Endothelial cell of umbilical vein (primary cell): ENCODE measurements around the gene CFAP20. TPM values are rescaled to one million over a fixed set of nuclear protein-coding genes. Genes with fewer than 3 reads are reported as not detected.

ENCODE experiments used
- BruUV-seq: library from RNA; stranded (reverse); fragments of 400-500 nt; replicated peaks from 2 replicates; lab custom pipeline; 2021; lab: Mats Ljungman, UMichigan
- CTCF ChIA-PET: fragments of 300-600, 350-600 bp; sonication (Branson Sonifier 250); formaldehyde crosslinking; loops from one replicate; lab custom pipeline; 2021; ENCODE audit warnings: antibody characterized with exemption, inconsistent platforms; lab: Charles Lee
- POLR2A ChIA-PET: fragments of 300-600, 350-600 bp; sonication (Branson Sonifier 250); formaldehyde crosslinking; loops from one replicate; lab custom pipeline; 2021; ENCODE audit warnings: antibody characterized with exemption, inconsistent platforms; lab: Charles Lee
- DNase-seq: peaks from one replicate; pipeline ENCODE4 v3.0.0-alpha.2; 2011; ENCODE audit warnings: low read depth, low spot score
- FAIRE-seq: peaks from 2 replicates; lab custom pipeline; 2011; peaks lifted over from hg19 to GRCh38; lab: Jason Lieb, UNC
- H2AFZ ChIP-seq: 2 replicates; pipeline ENCODE4 v1.6.0; 2012; ENCODE audit warnings: low read depth, low read length, control low read depth, inconsistent platforms
- H3K27ac ChIP-seq: 2 replicates; pipeline ENCODE4 v1.5.1; 2011; ENCODE audit warnings: low read depth, mild to moderate bottlenecking, control low read depth, low read length, moderate library complexity; ENCODE audit not compliant: insufficient read depth
- H3K27me3 ChIP-seq, 2 experiments: 2 replicates each; pipeline versions ENCODE4 v1.6.0 to v1.6.1; 2011; ENCODE audit warnings: low read length in 2 of 2, mixed read lengths in 1 of 2; ENCODE audit not compliant: control insufficient read depth in 2 of 2, insufficient read depth in 2 of 2
- H3K36me3 ChIP-seq, 2 experiments: 2 replicates in 1 of 2; 3 replicates in 1 of 2; pipeline ENCODE4 v1.5.1; 2011; ENCODE audit warnings: low read length in 2 of 2, mild to moderate bottlenecking in 1 of 2, moderate library complexity in 1 of 2; ENCODE audit not compliant: control insufficient read depth in 2 of 2, insufficient read depth in 2 of 2; ENCODE audit errors: extremely low read depth in 1 of 2
- H3K4me1 ChIP-seq: 3 replicates; pipeline ENCODE4 v1.5.1; 2011; ENCODE audit warnings: mild to moderate bottlenecking, low read length; ENCODE audit not compliant: control insufficient read depth, insufficient read depth; ENCODE audit errors: extremely low read depth
- H3K4me2 ChIP-seq: 2 replicates; pipeline ENCODE4 v1.6.1; 2011; ENCODE audit warnings: low read length, control low read depth, mixed read lengths; ENCODE audit not compliant: insufficient read depth
- H3K4me3 ChIP-seq, 3 experiments: fragments of 200-600 bp in 1 of 3; sonication (generic), shearing (Covaris generic) in 1 of 3; replicated peaks in 1 of 3; 2 replicates each; pipeline ENCODE4 v1.5.1; 2011 to 2016; ENCODE audit warnings: control low read depth in 3 of 3, low read length in 3 of 3, mild to moderate bottlenecking in 2 of 3, inconsistent platforms in 1 of 3, low read depth in 1 of 3, moderate library complexity in 1 of 3; ENCODE audit not compliant: insufficient read depth in 1 of 3
- H3K79me2 ChIP-seq: 2 replicates; pipeline ENCODE4 v1.6.0; 2012; ENCODE audit warnings: low read length, inconsistent platforms; ENCODE audit not compliant: control insufficient read depth, insufficient read depth
- H3K9ac ChIP-seq: replicated peaks from 2 replicates; pipeline ENCODE3; 2011; ENCODE audit warnings: low read length, control low read depth; ENCODE audit not compliant: insufficient read depth; ENCODE audit errors: extremely low read depth
- H3K9me1 ChIP-seq: replicated peaks from 3 replicates; pipeline ENCODE4 v1.6.0; 2011; ENCODE audit warnings: mild to moderate bottlenecking, low read length; ENCODE audit not compliant: control insufficient read depth, insufficient read depth; ENCODE audit errors: extremely low read depth
- H3K9me3 ChIP-seq: replicated peaks from 2 replicates; pipeline ENCODE4 v1.5.1; 2012; ENCODE audit warnings: low read length, inconsistent platforms; ENCODE audit not compliant: control insufficient read depth, insufficient read depth
- H4K20me1 ChIP-seq: replicated peaks from 2 replicates; pipeline ENCODE3; 2011; ENCODE audit warnings: mild to moderate bottlenecking, low read length; ENCODE audit not compliant: control insufficient read depth, insufficient read depth; ENCODE audit errors: extremely low read depth
- EZH2 ChIP-seq: IDR thresholded peaks from 2 replicates; pipeline ENCODE4 v1.6.1; 2012; ENCODE audit warnings: borderline replicate concordance, low read depth, mild to moderate bottlenecking, moderate library complexity, low read length, inconsistent platforms; ENCODE audit not compliant: severe bottlenecking
- FOS ChIP-seq: IDR thresholded peaks from 2 replicates; pipeline ENCODE4 v1.6.1; 2011; ENCODE audit warnings: mild to moderate bottlenecking, low read length, moderate library complexity, borderline replicate concordance; ENCODE audit not compliant: insufficient read depth
- GATA2 ChIP-seq: IDR thresholded peaks from 2 replicates; pipeline ENCODE4 v1.7.0; 2011; ENCODE audit warnings: low read depth, mild to moderate bottlenecking, moderate library complexity, mixed read lengths, low read length; ENCODE audit not compliant: insufficient read length, insufficient read depth
- JUN ChIP-seq: IDR thresholded peaks from 2 replicates; pipeline ENCODE4 v1.6.1; 2011; ENCODE audit warnings: borderline replicate concordance, low read depth; ENCODE audit not compliant: insufficient read length, insufficient read depth
- MAX ChIP-seq: IDR thresholded peaks from 2 replicates; pipeline ENCODE4 v1.6.1; 2011; ENCODE audit not compliant: insufficient read depth, insufficient read length
- MYC ChIP-seq: IDR thresholded peaks from one replicate; pipeline ENCODE4 v1.6.1; 2011; ENCODE audit warnings: mild to moderate bottlenecking, low read depth, low read length
- POLR2A ChIP-seq: IDR thresholded peaks from 2 replicates; pipeline ENCODE4 v1.6.1; 2012; ENCODE audit warnings: low read depth, mild to moderate bottlenecking, control low read depth, low read length
- dilution Hi-C: fragments of 300-500 bp; cut with MboI; formaldehyde crosslinking; loops from one replicate; pipeline ENCODE4 v1.15.0; 2019; ENCODE audit warnings: low sequenced_read_pairs; ENCODE audit not compliant: extremely low pct_ligation_motif_present
- intact Hi-C: fragments of 100-400 bp; cut with micrococcal nuclease; formaldehyde crosslinking; loops from one replicate; pipeline ENCODE4 v1.10.0; 2022
- polyA plus RNA-seq, 4 experiments: library from polyadenylated mRNA; depleted of rRNA in 3 of 4; stranded (reverse) in 3 of 4; unstranded in 1 of 4; fragments of >200 nt; gene quantifications; 2 replicates each; pipeline versions ENCODE4 v1.2.1 to v1.2.3, GENCODE V29; 2011 to 2012; ENCODE audit warnings: missing spikeins in 1 of 4
- total RNA-seq: library from RNA; stranded (reverse); gene quantifications from 2 replicates; pipeline ENCODE4 v1.2.3, GENCODE V29; 2021
- TF ChIP-seq, protein P1 (sequence below), 2 donors: IDR thresholded peaks; 1 replicate in 1 of 2; 2 replicates in 1 of 2; pipeline ENCODE4 v1.5.1; 2011; ENCODE audit warnings: low read length in 2 of 2, mild to moderate bottlenecking in 2 of 2, moderate library complexity in 2 of 2, control low read depth in 1 of 2, inconsistent platforms in 1 of 2, low read depth in 1 of 2; ENCODE audit not compliant: insufficient read depth in 1 of 2; ENCODE audit errors: extremely low read depth in 1 of 2

Gene CFAP20
- total and polyA plus RNA-seq, 2 donors (not counting 3 experiments of a cell fraction or from before 2014, with no cell fraction given) = 44.7 to 70.9 TPM

DNA sequence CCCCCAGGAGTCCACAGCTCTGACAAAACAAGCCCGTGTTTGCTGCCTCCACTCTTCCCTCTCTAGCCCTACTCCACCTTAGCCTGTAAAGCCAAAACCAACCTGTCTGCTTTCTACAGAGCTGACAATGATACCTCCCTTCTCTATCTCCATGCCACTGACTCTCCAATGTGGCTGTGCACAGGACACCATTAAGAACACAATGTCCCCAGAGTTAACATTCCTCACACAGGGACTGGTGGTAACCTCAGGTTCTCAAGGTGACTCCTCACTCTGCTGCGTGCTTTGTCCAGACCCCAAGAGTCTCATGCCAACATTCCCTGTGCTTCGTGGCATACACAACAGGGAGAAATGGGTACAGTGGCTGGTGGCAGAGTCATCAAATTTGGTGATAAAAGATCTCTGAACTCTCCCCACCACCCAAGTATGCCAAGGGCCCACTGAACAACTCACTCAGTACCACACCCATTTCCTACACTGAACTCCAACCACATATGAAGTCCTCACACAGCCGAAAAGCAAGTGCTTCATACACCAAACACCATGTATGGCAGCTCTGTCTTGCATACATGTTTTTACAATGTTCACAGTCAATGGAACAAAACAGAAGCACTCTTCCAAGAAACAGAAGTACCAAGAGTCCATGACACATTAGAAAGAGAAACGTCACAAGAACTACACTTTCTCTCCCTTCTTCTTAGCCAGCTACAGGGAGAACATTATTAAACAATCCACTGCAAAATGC, 47.6 kb upstream of the CFAP20 start:
- no peaks in the 10 kb centered on the region for H3K9me1 ChIP-seq
- H4K20me1 ChIP-seq = no peaks in the 10 kb centered on the region
- ChIA-PET POLR2A (interaction anchor here (0.6 kb wide), 1 partner anchor 24 kb away, joined by 3 read pairs; no protein-coding TSS in a partner anchor), CTCF (interaction anchor here (1.2 kb wide), 1 partner anchor 13 kb away, joined by 3 read pairs; no protein-coding TSS in a partner anchor)
- DNase-seq (no peak), FAIRE-seq (no peak)
- H3K4me2 ChIP-seq = no peak overlapping the region
- no peak overlapping the region for H3K9ac ChIP-seq
- H3K79me2 ChIP-seq = peaks cover 22% of the 10 kb centered on the region
- H2AFZ ChIP-seq = no peak overlapping the region
- H3K27me3 ChIP-seq = no peaks in the 10 kb centered on the region
- H3K4me3 ChIP-seq = no peak overlapping the region
- TF ChIP-seq FOS (no peak), MYC (no peak), JUN (no peak), POLR2A (no peak), GATA2 (no peak), EZH2 (no peak), MAX (no peak)
- TF ChIP-seq, protein P1, sequence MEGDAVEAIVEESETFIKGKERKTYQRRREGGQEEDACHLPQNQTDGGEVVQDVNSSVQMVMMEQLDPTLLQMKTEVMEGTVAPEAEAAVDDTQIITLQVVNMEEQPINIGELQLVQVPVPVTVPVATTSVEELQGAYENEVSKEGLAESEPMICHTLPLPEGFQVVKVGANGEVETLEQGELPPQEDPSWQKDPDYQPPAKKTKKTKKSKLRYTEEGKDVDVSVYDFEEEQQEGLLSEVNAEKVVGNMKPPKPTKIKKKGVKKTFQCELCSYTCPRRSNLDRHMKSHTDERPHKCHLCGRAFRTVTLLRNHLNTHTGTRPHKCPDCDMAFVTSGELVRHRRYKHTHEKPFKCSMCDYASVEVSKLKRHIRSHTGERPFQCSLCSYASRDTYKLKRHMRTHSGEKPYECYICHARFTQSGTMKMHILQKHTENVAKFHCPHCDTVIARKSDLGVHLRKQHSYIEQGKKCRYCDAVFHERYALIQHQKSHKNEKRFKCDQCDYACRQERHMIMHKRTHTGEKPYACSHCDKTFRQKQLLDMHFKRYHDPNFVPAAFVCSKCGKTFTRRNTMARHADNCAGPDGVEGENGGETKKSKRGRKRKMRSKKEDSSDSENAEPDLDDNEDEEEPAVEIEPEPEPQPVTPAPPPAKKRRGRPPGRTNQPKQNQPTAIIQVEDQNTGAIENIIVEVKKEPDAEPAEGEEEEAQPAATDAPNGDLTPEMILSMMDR (IDR thresholded peaks at IDR 0.05; ENCODE audit: extremely low read depth in 1 of 2, insufficient read depth in 1 of 2, low read depth in 1 of 2, low read length in 2 of 2) = no peak
- H3K36me3 ChIP-seq = peaks cover 8 to 27% of the 10 kb centered on the region in 2 experiments
- H3K9me3 ChIP-seq = no peaks in the 10 kb centered on the region
- dilution Hi-C loops (no loop called here), intact Hi-C loops (no loop called here)
- H3K4me1 ChIP-seq = no peaks in the 10 kb centered on the region
- BruUV-seq = no TSS peak
- H3K27ac ChIP-seq = no peak overlapping the region
